HG02798 (cell line): Measurements from ENCODE around the gene HHAT.

Source experiments
- ATAC-seq: cut with Tn5 transposase; IDR thresholded peaks from one replicate; pipeline ENCODE4 v1.9.1; 2021; ENCODE audit warnings: mild to moderate bottlenecking; ENCODE audit not compliant: unreplicated experiment, poor library complexity

HHAT gene

GRCh38 chr1:210698661-210699060, 370.0 kb downstream of the HHAT start:
- no peak for ATAC-seq

GRCh38 chr1:210700083-210700482, 371.4 kb downstream of the HHAT start:
- no peak for ATAC-seq

DNA sequence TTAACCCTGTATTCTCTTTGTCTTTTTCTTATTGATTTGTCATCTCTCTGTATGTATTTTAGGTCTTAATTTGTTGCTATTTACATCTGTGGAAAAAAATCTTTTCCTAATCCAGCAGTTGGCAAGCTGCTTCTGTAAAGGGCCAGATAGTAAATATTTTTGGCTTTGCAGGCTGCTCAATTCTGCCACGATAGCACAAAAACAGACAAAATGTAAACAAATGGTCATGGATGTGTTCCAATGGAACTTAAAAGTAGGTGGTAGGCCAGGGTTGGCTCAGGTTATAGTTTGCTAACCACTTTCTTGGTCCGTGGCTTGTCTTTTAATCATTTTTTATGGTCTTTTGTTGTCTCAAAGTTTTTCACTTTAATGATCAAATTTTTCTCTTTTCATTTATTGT, 371.8 kb downstream of the HHAT start:
- ATAC-seq = no peak

- ATAC-seq = no peak
Observed at GRCh38 chr1:210702506-210702905, 373.8 kb downstream of the HHAT start.

- ATAC-seq = no peak
Observed at GRCh38 chr1:210703593-210703992, 374.9 kb downstream of the HHAT start.

GRCh38 chr1:210705086-210705485, 376.4 kb downstream of the HHAT start:
- ATAC-seq = no peak

DNA sequence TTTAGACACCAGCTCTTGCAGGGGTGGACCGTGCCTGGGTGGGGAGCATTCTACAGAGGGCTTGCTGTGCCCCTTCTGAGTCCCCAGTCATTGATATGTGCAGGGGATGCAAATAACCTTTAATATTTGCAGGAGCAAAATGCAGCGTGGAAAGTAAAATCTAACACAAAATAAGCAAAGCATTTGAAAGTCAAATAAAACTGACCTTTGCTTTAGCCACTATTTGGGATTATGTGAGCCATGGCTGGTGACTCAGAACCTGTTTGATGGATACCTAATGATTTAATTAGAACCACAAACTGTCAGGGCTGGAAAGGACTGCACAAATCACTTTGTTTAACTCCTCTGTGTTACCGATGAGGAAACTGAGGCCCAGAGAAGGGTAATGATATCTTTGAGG, 377.5 kb downstream of the HHAT start:
- no peak for ATAC-seq

GRCh38 chr1:210707300-210708240, 378.9 kb downstream of the HHAT start:
- no peak for ATAC-seq

GRCh38 chr1:210709701-210710100, 381.0 kb downstream of the HHAT start:
- ATAC-seq = no peak

DNA sequence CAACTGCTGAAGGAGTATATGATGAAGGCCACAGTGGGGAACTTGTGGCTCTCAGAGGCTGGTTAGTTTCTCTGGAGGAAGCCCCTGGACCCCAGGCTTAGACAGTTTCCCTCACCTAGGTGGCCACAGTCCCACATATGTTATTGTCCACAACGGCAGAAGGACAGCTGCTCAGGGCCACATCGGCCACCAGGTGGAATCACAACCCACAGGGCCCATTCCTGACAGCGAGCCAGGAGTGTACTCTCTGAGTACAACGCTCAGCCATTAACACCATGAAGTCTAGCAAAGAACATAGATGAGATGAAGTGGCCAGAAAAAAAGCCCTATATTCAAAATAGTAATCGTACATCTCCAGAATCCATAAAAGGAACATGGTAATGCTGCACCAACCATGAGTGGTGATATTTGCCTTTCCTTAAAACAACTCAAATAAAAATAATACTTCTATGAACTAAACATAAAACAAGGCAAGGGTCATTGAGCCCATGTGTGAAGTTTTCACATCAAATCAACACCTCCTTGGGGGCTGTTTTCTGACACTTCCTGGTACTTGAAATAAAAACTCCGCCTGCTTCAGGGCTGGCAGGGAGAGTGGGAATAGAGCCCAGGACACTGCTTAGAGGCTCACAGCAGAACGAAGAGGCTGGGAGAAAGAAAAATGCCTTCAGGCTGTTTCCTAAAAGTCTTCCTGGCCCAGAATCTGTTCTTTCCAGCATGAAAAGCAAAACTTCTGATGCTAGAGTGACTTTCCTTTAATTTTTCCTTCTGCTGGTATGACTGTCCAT, 383.3 kb downstream of the HHAT start:
- ATAC-seq = no peak

DNA sequence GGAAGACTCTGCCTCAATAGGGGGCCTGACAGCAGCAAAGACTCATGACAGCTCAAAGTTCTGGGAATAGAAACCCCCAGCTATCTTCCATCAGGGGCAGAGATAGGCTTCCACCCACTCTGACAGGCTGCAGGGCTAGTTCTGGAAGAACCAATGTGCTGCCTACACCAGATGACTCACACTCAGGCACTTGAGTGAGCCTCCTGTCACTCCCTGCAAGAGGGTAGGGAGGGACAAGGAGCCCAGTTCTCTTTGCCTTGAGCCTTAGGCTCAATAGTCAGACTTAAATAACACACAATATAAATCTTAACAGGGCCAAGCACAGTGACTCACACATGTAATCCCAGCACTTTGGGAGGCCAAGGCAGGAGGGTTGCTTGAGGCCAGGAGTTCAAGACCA, 386.4 kb downstream of the HHAT start:
- ATAC-seq = no peak

DNA sequence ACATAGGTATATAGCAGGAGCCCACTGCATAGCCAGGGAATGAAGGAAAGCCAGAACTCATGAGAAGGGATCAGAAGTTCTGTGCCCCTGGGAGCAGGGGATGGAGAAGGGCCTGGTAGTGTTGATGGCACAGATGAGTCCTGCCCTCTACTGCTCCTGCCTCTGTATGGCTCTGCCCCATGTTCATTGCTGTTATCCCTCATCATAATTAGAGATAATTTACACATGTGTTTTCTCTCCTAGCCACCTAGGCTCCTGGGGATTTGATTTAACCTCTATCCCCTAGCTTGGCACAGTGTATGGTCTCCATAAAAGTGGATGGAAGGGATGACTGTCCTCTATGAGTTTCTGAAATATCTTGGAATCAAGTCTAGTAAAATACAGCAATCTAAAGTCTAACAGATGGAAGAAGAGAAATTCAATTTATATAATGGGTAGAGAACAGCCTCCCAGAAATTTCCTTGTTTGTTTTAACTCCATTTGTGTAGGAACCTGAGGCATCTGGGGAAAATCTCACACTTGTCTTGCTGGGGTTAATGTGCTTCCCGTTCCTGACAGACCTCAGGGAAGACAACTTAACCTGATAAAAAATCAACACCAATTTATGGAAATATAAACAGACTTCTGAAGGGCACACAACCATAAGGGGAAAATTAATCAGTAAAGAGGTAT, 393.8 kb downstream of the HHAT start:
- no peak for ATAC-seq

DNA sequence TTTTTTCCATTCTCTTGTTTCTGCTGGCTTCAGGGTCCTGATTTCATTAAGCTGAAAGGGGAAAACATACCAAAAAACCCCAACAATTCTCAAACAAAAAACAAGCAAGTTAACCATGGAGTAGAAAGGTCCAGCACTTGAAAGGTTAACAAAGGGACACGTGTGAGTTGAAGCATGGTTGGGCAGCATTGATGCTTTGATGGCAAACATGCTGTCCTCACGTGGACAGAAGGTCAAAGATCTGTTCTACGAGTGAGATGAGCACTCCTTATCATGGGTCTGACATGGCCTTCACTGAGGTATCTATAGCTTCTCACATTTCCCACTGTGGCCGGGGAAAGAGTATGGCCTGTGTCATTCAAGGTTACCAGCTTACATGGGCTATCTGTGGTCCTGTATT, 394.9 kb downstream of the HHAT start:
- ATAC-seq = no peak

DNA sequence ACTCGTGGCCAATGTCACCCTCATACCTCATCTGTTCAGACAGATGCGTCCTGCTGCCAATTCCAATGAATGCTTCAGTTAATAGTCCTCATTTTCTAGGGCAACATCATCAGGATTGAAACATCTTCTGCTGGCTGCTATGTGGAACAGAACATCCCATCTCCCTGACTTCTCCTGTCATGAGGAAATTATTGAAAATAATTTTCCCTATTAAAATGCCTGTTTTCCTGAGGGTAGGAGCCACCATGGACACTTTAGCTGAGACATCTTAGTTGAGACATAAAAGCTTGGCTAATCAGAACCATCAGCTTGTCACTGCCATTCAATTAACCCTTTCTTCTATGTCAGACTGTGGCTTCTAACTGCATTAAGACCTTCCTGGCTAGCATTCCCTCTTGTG, 396.1 kb downstream of the HHAT start:
- ATAC-seq = no peak
